Immature natural killer cell (primary cell): Measurements from ENCODE around the gene NUDT19. TPM values are rescaled to one million over a fixed set of nuclear protein-coding genes. Genes with fewer than 3 reads are reported as not detected.

Experiments
- DNase-seq, 3 donors: peaks; one replicate each; pipeline ENCODE4 v3.0.0; 2022; ENCODE audit warnings: mixed read lengths in 1 of 3
- H3K27ac Mint-ChIP-seq, 6 donors: one replicate each; pipeline ENCODE4 v1.8.0; 2020; ENCODE audit warnings: mixed read lengths in 6 of 6, mild to moderate bottlenecking in 5 of 6, inconsistent platforms in 4 of 6, moderate library complexity in 3 of 6
- H3K27me3 Mint-ChIP-seq, 3 donors: one replicate each; pipeline ENCODE4 v1.8.0; 2020 to 2021; ENCODE audit warnings: low read depth in 3 of 3, mild to moderate bottlenecking in 3 of 3, mixed read lengths in 3 of 3, moderate library complexity in 3 of 3, inconsistent platforms in 1 of 3
- H3K36me3 Mint-ChIP-seq, 3 donors: one replicate each; pipeline ENCODE4 v1.8.0; 2020; ENCODE audit warnings: mixed read lengths in 3 of 3, inconsistent platforms in 2 of 3, mild to moderate bottlenecking in 2 of 3
- H3K4me1 Mint-ChIP-seq, 2 donors: one replicate each; pipeline ENCODE4 v1.8.0; 2020; ENCODE audit warnings: inconsistent platforms in 2 of 2, mild to moderate bottlenecking in 2 of 2, mixed read lengths in 2 of 2, moderate library complexity in 1 of 2
- H3K4me3 Mint-ChIP-seq, 5 donors: one replicate each; pipeline ENCODE4 v1.8.0; 2020; ENCODE audit warnings: mild to moderate bottlenecking in 5 of 5, mixed read lengths in 5 of 5, inconsistent platforms in 3 of 5, moderate library complexity in 3 of 5
- H3K9me3 Mint-ChIP-seq, 6 donors: one replicate each; pipeline ENCODE4 v1.8.0; 2020; ENCODE audit warnings: mild to moderate bottlenecking in 6 of 6, mixed read lengths in 6 of 6, inconsistent platforms in 4 of 6, moderate library complexity in 3 of 6
- polyA plus RNA-seq, 3 donors: library from polyadenylated mRNA; unstranded; fragments of 300-500 nt; fragmentation: Illumina TruSeq; gene quantifications; one replicate each; pipeline ENCODE4 v1.2.3, GENCODE V29; 2021

Gene NUDT19
- polyA plus RNA-seq, 3 donors from 2014 or later, result 3.3 to 3.6 (median 3.4) TPM

DNA sequence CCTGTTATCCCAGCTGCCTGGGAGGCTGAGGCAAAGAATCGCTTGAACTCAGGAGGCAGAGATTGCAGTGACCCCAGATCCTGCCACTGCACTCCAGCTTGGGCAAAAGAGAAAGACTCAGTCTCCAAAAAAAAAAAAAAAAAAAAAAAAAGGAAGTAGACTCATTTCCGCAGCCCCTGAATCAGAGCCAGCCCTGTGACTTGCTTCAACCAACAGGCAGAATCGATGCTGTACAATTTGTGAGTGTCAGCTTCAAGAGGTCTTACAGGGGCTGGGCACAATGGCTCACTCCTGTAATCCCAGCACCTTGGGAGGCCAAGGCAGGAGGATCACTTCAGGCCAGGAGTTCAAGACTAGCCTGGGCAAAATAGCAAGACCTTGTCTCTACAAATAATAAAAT is 29.4 kb upstream of the NUDT19 start:
- Mint-ChIP-seq H3K27ac (no peak overlapping the region), H3K36me3 (no peaks in the 10 kb centered on the region), H3K4me3 (no peak overlapping the region), H3K9me3 (no peaks in the 10 kb centered on the region), H3K4me1 (peaks cover 6 to 12% of the 10 kb centered on the region in 2 donors), H3K27me3 (peaks cover 0 to 2% (median 0%) of the 10 kb centered on the region in 3 donors)
- DNase-seq, result no peak

DNA sequence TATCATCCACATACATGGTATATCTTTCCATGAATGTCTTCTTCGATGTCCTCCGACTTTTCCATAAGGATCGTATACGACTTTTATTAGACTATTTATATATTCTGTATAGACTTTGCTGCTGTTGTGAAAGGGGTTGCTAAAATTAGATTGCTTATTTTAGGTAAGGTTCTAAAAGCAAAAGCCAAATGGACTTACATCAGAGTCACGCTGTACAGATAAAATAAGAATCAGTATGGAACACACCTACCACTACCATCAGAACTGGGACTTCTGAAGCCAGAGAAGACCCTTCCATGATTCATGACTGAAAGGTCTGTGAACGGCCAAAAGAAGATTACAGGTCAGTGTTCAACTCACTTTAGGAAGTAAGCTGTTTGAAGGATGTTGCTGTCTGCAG is 25.5 kb upstream of the NUDT19 start:
- Mint-ChIP-seq H3K4me1 (peaks cover 22 to 33% of the 10 kb centered on the region in 2 donors), H3K4me3 (no peak overlapping the region), H3K9me3 (no peaks in the 10 kb centered on the region), H3K27me3 (no peaks in the 10 kb centered on the region), H3K36me3 (peaks cover 0 to 4% (median 0%) of the 10 kb centered on the region in 3 donors), H3K27ac (no peak overlapping the region)
- no peak for DNase-seq

DNA sequence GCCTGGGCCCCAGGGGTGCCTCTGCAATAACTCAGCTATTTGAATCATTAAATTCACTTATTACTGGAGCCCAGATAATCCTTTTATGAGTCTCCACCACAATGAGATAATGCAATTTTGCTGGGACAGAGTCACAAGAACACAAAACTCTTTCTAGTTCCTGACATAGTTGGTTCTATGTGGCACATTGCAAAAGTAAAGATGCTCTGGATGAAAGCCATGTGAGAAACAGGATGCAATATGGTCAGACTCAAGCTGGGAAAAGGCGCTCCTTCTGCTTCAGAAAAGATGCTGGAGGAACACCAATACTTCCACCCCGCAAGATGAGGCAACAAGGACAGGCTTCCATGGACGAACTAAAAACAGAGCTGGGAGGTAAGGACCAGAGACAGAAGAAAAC is 22.3 kb upstream of the NUDT19 start:
- H3K36me3 Mint-ChIP-seq, result peaks cover 0 to 4% (median 0%) of the 10 kb centered on the region in 3 donors
- H3K9me3 Mint-ChIP-seq, result no peaks in the 10 kb centered on the region
- peaks cover 42 to 57% of the 10 kb centered on the region in 2 donors for H3K4me1 Mint-ChIP-seq
- peak overlapping the region in 1 of 6 donors; percentile 6 for H3K27ac Mint-ChIP-seq
- no peak for DNase-seq
- H3K4me3 Mint-ChIP-seq, result peak overlapping the region in 3 of 5 donors; percentile 17 to 55 (median 47)
- peaks cover 3 to 5% (median 4%) of the 10 kb centered on the region in 3 donors for H3K27me3 Mint-ChIP-seq

GRCh38 chr19:32671883-32672593 is 19.6 kb upstream of the NUDT19 start:
- Mint-ChIP-seq H3K4me1 (peaks cover 51 to 55% of the 10 kb centered on the region in 2 donors), H3K4me3 (peak overlapping the region; percentile 8 to 95 (median 85)), H3K27me3 (peaks cover 8 to 10% (median 10%) of the 10 kb centered on the region in 3 donors), H3K36me3 (peaks cover 0 to 4% (median 0%) of the 10 kb centered on the region in 3 donors), H3K9me3 (no peaks in the 10 kb centered on the region), H3K27ac (peak overlapping the region in 3 of 6 donors; percentile 46 to 62 (median 53))
- no peak for DNase-seq

GRCh38 chr19:32672841-32673240 is 18.8 kb upstream of the NUDT19 start:
- Mint-ChIP-seq H3K27ac (peak overlapping the region in 1 of 6 donors; percentile 7), H3K4me3 (peak overlapping the region; percentile 42 to 95 (median 85)), H3K27me3 (peaks cover 14 to 16% (median 14%) of the 10 kb centered on the region in 3 donors), H3K36me3 (peaks cover 0 to 4% (median 0%) of the 10 kb centered on the region in 3 donors), H3K4me1 (peaks cover 56 to 58% of the 10 kb centered on the region in 2 donors), H3K9me3 (no peaks in the 10 kb centered on the region)
- DNase-seq, result no peak

DNA sequence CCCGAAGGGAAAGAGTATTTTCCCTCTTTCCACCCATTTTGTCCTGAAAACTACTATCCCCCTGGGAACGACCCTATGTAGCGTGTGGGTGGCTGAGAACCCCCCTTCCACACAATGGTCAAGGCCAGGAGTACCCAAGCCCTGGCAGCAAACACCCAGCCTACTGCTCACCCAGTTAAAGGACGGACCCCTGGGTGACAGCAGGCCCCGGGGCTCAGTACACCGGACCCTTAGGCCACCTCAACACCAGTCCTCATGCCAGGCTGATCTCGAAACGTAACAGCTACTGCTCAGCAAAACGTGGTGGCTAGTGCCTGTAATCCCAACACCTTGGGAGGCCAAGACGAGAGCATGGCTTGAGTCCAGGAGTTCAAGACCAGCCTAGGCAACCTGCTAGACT is 18.0 kb upstream of the NUDT19 start:
- DNase-seq, result no peak
- Mint-ChIP-seq H3K27me3 (peaks cover 14 to 16% (median 14%) of the 10 kb centered on the region in 3 donors), H3K27ac (peak overlapping the region in 2 of 6 donors; percentile 54 to 73), H3K36me3 (peaks cover 0 to 4% (median 0%) of the 10 kb centered on the region in 3 donors), H3K4me3 (peak overlapping the region; percentile 85 to 95 (median 94)), H3K4me1 (peaks cover 54 to 56% of the 10 kb centered on the region in 2 donors), H3K9me3 (no peaks in the 10 kb centered on the region)

- Mint-ChIP-seq H3K4me1 (peaks cover 48 to 52% of the 10 kb centered on the region in 2 donors), H3K4me3 (peak overlapping the region; percentile 85 to 95 (median 94)), H3K27me3 (peaks cover 14 to 16% (median 14%) of the 10 kb centered on the region in 3 donors), H3K27ac (peak overlapping the region; percentile 54 to 89 (median 86)), H3K9me3 (no peaks in the 10 kb centered on the region), H3K36me3 (peaks cover 0 to 4% (median 0%) of the 10 kb centered on the region in 3 donors)
- DNase-seq, result no peak
These were observed 17.3 kb upstream of the NUDT19 start for GRCh38 chr19:32674153-32674930.

GRCh38 chr19:32674931-32675719 is 16.5 kb upstream of the NUDT19 start, which contains the start of gene ANKRD27:
Gene ANKRD27 (minus strand): TSS chr19:32675180. CDS start chr19:32659015, 16,165 bp downstream.
- Mint-ChIP-seq H3K36me3 (peaks cover 0 to under 1% (median 0%) of the 10 kb centered on the region in 3 donors), H3K4me1 (peaks cover 40 to 45% of the 10 kb centered on the region in 2 donors), H3K27ac (peak within 1 kb of the TSS; percentile 73 to 89 (median 87)), H3K27me3 (peaks cover 14 to 16% (median 14%) of the 10 kb centered on the region in 3 donors), H3K4me3 (peak within 1 kb of the TSS; percentile 93 to 95 (median 94)), H3K9me3 (no peaks in the 10 kb centered on the region)
- peak; percentile 98 to 99 (median 99) for DNase-seq

DNA sequence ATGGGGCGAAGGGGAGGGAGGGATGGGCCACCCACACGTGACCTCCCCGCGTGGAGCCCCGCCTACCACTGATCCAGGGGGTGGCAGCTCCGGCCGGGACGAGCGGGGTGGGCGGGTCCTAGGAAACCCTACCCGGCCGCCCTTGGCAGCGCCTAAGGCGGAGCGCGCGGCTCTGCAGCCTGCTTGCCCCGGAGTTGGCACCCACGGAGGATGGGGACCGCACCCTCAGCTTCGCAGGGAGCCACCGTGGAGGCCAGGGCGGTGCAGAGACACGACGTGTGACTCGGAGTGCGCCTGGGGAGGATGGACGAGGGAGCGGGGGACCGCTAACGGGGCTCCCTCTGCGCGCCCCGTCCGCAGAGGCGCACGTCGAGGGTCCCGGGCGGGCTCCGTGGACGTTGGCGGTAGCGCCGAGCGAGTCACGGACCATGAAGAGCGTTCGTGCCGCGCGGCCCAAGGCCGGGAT is 15.9 kb upstream of the NUDT19 start, which contains the start of gene RGS9BP:
Gene RGS9BP, plus strand, starts transcription at position 129 of the 466 bp plus-strand sequence. CDS start 416 bp downstream, outside the sequence.
- Mint-ChIP-seq H3K9me3 (no peaks in the 10 kb centered on the region), H3K4me3 (peak within 1 kb of the TSS; percentile 91 to 94 (median 92)), H3K36me3 (no peaks in the 10 kb centered on the region), H3K27me3 (peaks cover 14 to 16% (median 14%) of the 10 kb centered on the region in 3 donors), H3K27ac (peak within 1 kb of the TSS; percentile 51 to 88 (median 82)), H3K4me1 (peaks cover 37 to 41% of the 10 kb centered on the region in 2 donors)
- peak; percentile 58 to 64 (median 61) for DNase-seq

DNA sequence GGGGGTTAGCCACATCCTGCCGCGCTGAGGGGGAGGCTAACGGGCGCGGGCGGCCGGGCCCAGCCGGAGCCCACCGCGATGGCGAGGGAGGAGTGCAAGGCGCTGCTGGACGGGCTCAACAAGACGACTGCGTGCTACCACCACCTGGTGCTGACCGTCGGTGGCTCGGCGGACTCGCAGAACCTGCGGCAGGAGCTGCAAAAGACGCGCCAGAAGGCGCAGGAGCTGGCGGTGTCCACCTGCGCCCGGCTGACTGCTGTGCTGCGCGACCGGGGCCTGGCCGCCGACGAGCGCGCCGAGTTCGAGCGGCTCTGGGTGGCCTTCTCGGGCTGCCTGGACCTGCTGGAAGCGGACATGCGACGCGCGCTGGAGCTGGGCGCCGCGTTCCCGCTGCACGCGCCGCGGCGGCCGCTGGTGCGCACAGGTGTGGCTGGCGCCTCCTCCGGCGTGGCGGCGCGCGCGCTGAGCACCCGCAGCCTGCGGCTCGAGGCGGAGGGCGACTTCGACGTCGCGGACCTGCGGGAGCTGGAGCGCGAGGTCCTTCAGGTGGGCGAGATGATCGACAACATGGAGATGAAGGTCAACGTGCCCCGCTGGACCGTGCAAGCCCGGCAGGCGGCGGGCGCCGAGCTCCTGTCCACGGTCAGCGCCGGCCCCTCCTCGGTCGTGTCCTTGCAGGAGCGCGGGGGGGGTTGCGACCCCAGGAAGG is 15.3 kb upstream of the NUDT19 start:
- no peaks in the 10 kb centered on the region for H3K36me3 Mint-ChIP-seq
- no peak overlapping the region for H3K27ac Mint-ChIP-seq
- H3K9me3 Mint-ChIP-seq, result no peaks in the 10 kb centered on the region
- peaks cover 35 to 39% of the 10 kb centered on the region in 2 donors for H3K4me1 Mint-ChIP-seq
- peak overlapping the region; percentile 91 to 94 (median 92) for H3K4me3 Mint-ChIP-seq
- DNase-seq, result peak in 1 of 3 donors; percentile 59
- peaks cover 14 to 16% (median 14%) of the 10 kb centered on the region in 3 donors for H3K27me3 Mint-ChIP-seq

DNA sequence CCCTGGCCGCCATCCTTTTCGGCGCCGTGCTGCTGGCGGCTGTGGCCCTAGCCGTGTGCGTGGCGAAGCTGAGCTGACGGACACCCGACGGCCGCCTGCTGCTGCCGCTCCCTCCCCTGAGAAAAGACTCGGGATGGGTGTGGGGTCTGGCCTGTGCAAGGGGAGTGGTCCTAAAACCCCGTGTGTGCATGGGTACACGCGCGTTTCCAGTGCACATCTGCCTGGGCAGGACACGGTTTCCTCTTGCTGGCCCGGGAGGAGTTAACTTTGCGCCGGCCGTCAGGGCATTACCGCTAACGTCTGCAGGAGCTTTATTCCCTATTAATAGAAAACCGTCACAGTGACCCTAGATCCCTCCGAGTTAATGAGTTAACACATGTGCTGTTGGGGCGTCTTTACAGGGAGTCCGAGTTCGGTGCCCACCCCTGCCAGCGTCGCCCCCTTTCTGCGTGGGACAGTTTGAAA is 14.7 kb upstream of the NUDT19 start:
- H3K4me3 Mint-ChIP-seq, result peak overlapping the region; percentile 54 to 79 (median 64)
- no peak for DNase-seq
- H3K27ac Mint-ChIP-seq, result no peak overlapping the region
- H3K9me3 Mint-ChIP-seq, result no peaks in the 10 kb centered on the region
- peaks cover 14 to 16% (median 14%) of the 10 kb centered on the region in 3 donors for H3K27me3 Mint-ChIP-seq
- H3K4me1 Mint-ChIP-seq, result peaks cover 30 to 34% of the 10 kb centered on the region in 2 donors
- no peaks in the 10 kb centered on the region for H3K36me3 Mint-ChIP-seq

- H3K4me3 Mint-ChIP-seq, result peak overlapping the region in 4 of 5 donors; percentile 25 to 79 (median 58)
- DNase-seq, result no peak
- peaks cover 22 to 29% of the 10 kb centered on the region in 2 donors for H3K4me1 Mint-ChIP-seq
- no peaks in the 10 kb centered on the region for H3K36me3 Mint-ChIP-seq
- no peak overlapping the region for H3K27ac Mint-ChIP-seq
- H3K9me3 Mint-ChIP-seq, result no peaks in the 10 kb centered on the region
- H3K27me3 Mint-ChIP-seq, result peaks cover 14 to 20% (median 14%) of the 10 kb centered on the region in 3 donors
These were observed 14.0 kb upstream of the NUDT19 start for GRCh38 chr19:32677657-32678056.
